GM19397 (cell line): ENCODE data around the gene ZNF326.
A peak's percentile ranks its signal among the peaks of the same experiment; 100 is the strongest.

Experiments used
- ATAC-seq: cut with Tn5 transposase; IDR thresholded peaks from one replicate; pipeline ENCODE4 v1.9.1; 2021; ENCODE audit warnings: mild to moderate bottlenecking, moderate library complexity; ENCODE audit not compliant: unreplicated experiment

ZNF326 gene

DNA sequence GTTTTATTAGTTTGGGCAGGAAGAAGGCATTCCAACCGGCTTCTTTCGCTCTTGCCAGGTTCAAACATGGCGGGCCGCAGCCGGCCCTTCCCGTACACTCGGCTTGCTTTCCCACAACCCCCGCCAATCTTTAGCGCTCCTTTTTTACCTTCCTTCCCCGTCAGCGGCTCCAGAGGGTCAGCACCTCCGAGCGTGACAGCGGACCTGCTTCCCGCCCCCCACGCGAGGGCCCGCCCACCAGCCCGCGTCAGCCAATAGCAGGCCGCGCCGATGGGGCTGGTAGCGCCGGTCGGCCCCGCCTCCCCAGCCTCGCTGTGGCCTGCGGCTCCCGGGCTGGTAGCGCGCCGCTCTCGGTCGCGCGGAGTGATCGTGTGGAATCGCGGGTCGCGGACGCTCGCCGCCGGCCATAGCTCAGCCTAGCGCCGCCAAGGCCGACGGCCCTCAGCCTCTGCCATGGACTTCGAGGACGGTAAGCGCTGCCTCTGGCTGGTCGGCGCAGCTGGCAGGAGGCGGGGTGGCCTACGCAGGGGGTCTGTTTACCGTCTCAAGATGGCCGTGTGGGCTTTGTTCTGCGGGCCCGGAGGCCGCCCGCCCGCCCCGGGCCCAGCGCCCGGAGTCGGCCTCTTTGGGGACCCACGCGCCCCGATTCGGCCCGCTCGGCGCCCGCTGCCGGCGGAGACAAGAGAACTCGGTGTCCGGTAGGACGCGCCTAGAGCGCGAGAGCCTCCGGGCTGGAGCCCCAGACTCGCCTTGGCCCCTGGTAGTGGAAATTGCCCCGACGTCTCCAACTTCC is at the start of gene ZNF326:
TSS of gene ZNF326 (plus strand) at position 306 of the 793 bp plus-strand sequence. CDS start at position 454, 148 bp downstream.
- peak; percentile 98 for ATAC-seq

DNA sequence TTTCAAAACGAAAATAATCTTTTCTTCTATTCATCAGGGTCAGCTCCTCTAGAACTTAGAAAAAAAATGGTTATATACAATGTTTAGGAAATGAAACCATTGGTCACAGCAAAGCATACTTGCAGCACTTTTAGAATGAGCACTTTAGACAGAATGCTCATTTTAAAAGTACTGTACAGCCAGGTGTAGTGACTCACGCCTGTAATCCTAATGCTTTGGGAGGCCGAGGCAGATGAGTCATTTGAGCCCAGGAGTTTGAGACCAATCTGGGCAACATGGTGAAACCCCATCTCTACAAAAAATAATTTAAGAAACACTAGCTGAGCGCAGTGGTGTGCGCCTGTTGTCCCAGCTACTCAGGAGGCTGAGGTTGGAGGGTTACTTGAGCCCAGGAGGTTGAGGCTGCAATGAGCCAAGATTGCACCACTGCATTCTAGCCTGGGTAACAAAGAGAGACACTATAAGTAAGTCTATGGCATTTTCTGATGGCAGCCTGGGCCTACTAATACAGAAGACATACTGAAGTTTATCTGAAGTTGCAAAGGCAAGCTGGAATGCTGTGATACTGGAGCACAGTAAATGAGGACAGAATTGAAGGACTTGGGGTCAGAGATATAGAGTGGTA is 48.9 kb upstream of the ZNF326 start:
- ATAC-seq: peak; percentile 82

DNA sequence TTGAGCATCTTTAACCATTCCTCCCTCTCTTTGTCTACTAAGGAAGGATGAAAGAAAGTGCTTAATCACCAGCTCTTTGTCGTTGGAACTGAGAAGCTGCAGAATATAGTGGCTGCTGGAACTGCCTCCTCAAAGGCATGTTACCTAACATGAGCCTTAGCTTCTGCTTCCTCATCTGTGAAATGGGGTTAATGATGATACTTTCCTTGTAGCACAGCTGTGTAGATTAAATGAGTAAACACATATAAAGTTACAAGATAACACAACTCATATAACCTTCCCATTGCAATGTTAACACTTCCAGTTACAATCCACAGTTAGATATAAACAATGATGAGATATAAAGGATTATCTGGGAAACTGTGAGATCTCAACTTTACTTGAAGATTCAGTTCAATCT is 48.4 kb upstream of the ZNF326 start:
- no peak for ATAC-seq

DNA sequence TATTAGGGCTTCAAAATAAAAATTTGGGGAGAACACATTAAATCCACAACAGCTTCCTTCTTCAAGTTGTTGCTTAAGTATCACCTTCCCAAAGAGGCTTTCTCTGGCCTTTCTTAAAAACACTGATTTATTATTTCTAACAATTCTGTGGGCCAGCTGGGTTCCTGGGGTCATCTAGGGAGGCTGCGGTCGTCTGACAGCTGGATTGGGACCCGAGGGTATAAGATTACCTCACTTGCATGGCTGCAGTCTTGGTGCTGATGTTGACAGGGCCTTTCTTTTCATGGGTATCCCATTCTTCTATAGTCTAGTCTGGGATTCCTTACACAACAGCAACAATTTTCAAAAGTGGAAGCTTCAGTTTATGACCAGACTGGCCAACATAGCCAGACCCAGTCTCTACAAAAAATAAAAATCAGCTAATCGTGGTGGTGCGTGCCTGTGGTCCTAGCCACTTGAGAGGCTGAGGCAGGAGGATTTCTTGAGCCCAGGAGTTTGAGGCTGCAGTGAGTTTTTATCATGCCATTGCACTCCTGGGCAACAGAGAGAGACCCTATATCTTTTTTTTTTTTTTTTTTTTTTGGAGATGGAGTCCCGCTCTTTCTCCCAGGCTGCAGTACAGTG is 46.1 kb upstream of the ZNF326 start:
- no peak for ATAC-seq

DNA sequence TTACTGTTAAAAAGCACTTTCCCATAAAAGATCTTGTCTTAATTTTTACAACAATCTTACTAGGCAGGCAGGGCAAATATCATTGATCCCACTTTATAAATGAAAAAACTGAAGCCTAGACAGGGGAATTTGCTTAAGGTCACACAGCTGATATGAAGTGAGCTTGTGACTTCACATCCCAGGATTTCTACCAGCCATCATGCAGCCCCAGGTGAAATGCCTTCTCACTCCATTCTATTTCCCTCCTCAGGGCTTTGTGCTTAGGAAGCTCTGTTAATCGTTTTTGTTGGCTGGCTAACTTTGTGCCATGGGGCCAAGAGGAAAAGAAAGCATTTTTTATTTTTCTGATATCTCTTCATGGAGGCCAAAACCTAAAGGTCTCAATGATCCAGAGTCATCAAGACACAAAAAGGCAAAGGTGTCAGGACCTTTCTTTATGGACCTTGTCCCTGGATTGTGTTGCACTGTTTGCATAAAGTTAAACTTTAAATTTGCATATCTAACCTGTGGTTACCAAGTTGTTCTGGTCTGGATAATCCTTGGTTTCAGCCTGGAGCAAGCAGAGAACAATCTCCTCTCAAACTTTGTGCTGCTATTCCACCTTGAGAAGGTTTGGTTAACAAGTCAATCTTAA is 44.8 kb upstream of the ZNF326 start:
- ATAC-seq: no peak

DNA sequence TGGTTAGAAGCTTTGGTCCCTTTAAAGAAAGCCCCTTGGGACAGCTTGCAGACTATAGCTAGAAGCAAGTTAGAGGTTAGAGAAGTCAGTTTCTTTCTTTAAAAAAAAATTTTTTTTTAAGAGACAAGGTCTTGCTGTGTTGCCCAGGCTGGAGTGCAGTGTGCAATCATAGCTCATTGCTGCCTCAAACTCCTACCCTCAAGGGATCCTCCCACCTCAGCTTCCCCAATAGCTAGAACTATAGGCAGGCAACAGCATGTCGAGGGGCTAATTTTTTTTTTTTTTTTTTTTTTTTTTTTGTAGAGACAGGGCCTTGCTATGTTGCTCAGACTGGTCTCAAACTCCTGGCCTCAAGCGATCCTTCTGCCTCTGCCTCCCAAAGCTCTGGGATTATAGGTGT is 44.2 kb upstream of the ZNF326 start:
- ATAC-seq: no peak

- ATAC-seq: no peak
These were observed 42.9 kb upstream of the ZNF326 start for GRCh38 chr1:89951766-89952604.

DNA sequence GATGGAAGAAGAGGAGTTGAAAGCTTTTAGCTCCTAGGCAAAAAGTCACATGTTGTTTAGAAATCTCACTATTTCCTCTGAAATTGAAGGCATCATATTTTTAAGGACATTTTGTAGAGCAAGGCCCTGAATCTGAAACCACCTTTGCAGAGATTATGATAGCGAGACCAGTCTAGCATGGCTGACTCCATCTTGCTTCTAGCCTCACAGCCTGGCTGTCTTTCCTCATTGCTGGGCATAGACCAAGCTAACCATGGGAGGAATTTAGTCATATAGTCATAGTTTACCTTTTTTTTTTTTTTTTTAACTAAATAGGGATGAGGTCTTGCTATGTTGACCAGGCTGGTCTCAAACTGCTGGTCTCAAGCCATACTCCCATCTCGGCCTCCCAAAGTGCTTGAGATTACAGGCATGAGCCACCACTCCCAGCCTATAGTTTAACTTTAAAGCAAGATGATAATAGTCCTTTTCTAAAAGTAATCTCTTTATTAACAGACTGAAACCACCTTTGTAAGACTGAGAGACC is 42.2 kb upstream of the ZNF326 start:
- no peak for ATAC-seq

DNA sequence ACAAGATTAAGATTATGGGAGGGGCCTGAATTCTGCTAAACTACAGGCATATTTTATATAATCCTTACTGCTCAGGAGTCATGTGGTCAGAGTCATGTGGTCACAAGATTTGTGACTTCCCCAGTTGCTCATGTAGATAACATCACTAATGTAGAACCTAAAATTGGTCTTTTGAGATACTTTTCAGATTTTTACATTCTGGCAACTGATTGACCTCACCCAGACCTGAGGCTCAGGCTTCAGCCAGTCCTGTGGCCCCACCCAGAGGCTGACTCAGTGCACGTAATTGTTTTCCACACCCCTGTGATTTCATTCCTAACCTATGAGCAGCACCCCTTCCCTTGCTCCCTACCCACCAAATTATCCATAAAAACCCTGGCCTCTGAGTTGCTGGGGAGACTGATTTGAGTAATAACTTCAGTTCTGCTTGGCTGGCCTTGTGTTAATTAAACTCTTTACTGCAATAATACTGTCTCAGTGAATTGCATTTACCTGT is 41.7 kb upstream of the ZNF326 start:
- peak; percentile 48 for ATAC-seq

DNA sequence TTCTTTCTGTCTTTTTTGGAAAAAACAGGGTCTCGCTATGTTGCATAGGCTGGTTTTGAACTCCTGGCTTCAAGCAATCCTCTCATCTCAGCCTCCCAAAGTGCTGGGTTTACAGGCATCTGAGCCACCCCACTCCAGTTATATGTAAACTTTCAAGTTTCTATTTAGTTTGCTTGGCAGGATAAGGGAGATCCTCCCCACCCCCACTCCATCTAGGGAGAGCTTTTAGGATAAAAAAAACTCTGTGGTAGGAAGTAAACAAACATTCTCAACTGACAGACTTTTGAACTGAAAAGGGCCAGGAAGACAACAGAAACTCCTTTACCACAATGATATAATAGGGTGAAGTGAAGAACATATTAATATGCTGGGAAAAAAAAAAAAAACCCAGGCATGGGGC is 41.0 kb upstream of the ZNF326 start:
- ATAC-seq: no peak

DNA sequence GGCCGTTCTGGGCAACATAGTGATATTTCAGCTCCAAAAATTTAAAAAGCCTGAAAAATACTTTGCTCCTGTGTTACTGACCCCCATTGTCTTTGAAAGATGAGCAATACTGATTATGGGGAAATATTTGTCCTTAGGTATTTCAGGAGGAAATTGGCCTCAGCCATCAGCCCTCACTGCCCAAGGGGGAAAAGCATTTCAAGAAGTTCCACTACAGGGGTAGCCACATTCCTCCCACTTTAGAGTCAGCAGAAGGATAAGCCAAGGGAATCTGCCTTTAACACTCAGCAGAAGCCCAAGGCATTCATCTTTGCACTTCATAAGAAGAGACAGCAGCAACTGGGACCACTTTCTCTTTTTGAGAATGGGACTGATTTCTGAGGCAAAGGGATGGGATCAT is 40.5 kb upstream of the ZNF326 start:
- ATAC-seq: no peak

- ATAC-seq: no peak
These were observed 39.4 kb upstream of the ZNF326 start for GRCh38 chr1:89955311-89956205.

DNA sequence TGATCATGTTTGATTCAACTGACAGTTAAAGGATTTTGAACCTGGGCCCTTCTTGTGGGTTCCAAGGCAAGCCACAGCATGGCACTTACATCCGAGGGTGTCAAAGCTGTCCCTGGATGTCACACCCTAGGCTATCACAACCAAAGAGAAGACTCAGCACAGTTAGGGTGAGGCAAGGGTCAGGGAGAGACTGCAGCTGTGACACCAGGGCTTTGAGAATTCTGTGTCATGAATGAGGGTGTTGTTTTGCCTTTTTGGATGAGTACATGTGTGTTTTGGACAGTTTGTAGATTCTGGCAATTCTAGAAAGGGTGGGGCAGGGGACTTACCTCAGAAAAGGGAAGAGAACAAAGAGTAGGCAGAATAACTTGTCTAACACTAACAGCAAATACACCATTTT is 37.8 kb upstream of the ZNF326 start:
- ATAC-seq: no peak

DNA sequence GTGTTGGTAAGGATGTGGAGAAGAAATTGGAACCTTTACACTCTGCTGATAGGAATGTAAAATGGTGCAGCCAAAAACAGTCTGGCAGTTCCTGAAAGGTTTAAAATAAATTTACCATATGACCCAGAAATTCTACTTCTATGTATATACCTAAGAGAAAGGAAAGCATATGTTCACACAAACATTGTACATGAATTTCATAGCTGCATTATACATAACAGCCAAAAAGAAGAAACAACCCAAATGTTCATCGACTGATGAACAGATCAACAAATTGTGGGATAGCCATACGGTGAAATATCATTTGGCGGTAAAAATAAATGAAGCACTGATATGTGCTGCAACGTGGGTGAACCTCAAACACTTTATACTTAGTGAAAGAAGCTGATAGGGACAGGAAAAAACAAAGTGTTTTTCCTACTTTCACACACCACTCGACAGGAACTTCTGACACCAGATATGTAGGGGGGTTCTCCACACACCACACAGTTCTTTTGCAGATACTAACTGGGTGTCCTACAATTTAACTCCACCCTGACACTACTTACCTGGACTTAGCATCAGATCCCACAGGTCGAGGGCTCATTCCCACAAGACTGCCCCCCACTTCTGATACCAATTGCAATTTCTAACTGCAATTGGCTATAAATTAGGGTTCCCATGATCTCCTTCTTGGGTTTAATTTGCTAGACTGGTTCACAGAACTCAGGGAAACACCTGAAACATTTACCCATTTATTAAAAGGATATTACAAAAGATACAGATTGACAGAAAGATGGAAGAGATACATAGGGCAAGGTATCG is 35.9 kb upstream of the ZNF326 start:
- ATAC-seq: no peak

- no peak for ATAC-seq
These were observed 35.2 kb upstream of the ZNF326 start for GRCh38 chr1:89959719-89960118.

DNA sequence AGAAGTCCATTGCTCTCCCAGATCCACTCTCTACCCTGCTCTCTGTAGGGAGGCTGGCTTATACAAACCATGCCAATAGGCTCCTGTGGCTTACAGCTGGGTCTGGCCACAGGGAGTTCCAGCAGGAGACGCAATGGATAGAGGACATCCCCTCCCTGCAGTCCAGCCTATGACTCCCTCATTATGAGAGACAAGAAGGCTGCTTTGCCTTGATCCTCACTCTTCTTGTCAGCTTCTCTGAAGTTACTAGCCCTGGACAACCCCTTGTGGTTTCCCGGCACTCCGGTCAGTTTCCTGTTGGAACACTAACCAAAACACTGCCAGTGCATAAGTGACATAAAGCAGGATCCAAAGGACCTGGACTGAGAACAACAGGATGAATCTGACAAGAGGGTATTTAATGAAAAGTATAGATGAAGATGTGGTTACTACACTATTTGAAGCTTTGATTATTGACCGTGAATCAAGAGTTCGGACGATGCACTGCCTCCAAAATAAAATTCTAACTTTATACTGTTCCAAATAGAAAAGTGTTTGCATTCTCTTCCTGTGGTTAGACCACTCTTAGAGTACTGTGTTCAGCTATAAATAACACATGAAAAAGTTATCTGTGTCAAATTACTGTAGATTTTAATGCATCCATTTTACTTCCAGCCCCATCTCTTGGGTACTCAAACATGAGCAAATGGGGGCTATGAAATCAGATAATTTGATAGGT is 32.7 kb upstream of the ZNF326 start:
- ATAC-seq: no peak

DNA sequence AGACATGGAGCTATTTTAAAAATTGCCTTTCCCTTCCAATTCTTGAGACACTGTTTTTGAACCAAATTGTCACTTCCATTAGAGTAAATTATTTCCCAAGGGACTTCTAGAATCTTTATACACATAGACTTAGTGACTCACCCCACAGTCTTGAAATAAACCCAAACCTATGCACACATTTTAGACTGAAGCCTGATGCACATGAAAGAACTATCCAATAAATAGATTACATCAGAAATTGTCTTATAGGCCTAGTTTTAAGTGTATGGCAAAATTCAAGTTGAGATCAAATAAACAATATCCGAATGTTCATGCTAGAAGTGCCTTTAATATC is 32.2 kb upstream of the ZNF326 start:
- ATAC-seq: no peak

GRCh38 chr1:89965193-89965768 is 29.6 kb upstream of the ZNF326 start:
- no peak for ATAC-seq
